Measurements from ENCODE around the gene TEX52. TPM values are rescaled to one million over a fixed set of nuclear protein-coding genes. Genes with fewer than 3 reads are reported as not detected.
"Not testable (repeated sequence)": the region's sequence is repeated elsewhere in the genome, so short reads cannot be mapped to it uniquely, and the experiment has no call there.

TEX52 gene
- total and polyA plus RNA-seq, 4 donors, result not detected

- 9% methylated on average over 38 of the region's 38 CpGs for WGBS
- Histone ChIP-seq H3K4me3 (ENCODE audit: low read depth in 1 of 3, low read length in 3 of 3) (peak overlapping the region; percentile 49 to 95 (median 74)), H3K4me1 (ENCODE audit: control insufficient read depth in 4 of 4, insufficient read depth in 4 of 4, low read length in 3 of 4) (peaks cover 3 to 17% (median 12%) of the 10 kb centered on the region in 4 donors), H3K36me3 (ENCODE audit: control insufficient read depth in 4 of 4, insufficient read depth in 3 of 4, low read depth in 1 of 4, low read length in 3 of 4) (no peaks in the 10 kb centered on the region), H3K27ac (ENCODE audit: low read depth in 1 of 2, low read length in 2 of 2) (peak overlapping the region in 1 of 2 donors; percentile 92), H3K27me3 (ENCODE audit: control insufficient read depth in 4 of 4, insufficient read depth in 4 of 4, low read length in 3 of 4) (no peaks in the 10 kb centered on the region), H3K9me3 (ENCODE audit: control insufficient read depth in 4 of 4, low read length in 3 of 4) (no peaks in the 10 kb centered on the region), H3K9ac (ENCODE audit: low read depth in 1 of 2, low read length in 2 of 2) (no peak overlapping the region)
- TF ChIP-seq MAX (IDR thresholded peaks at IDR 0.05) (no peak), RAD21 (IDR thresholded peaks at IDR 0.05) (no peak), CTCF (IDR thresholded peaks at IDR 0.05; ENCODE audit: low read depth, low read length, missing input control) (no peak), SP1 (IDR thresholded peaks at IDR 0.05) (no peak), REST (IDR thresholded peaks at IDR 0.05) (no peak), JUND (IDR thresholded peaks at IDR 0.05) (no peak), HNF4G (IDR thresholded peaks at IDR 0.05) (no peak), HNF4A (conservative IDR thresholded peaks at IDR 0.05) (no peak), ATF3 (IDR thresholded peaks at IDR 0.05) (no peak), GABPA (IDR thresholded peaks at IDR 0.05 in 1 of 2, conservative IDR thresholded peaks at IDR 0.05 in 1 of 2) (no peak), EGR1 (IDR thresholded peaks at IDR 0.05; ENCODE audit: low read depth in 2 of 2) (no peak), NR2F2 (IDR thresholded peaks at IDR 0.05) (no peak)
- DNase-seq (ENCODE audit: low spot score), result peak; percentile 53
Observed at GRCh38 chr12:2876431-2877046, 19.7 kb upstream of the TEX52 start.

- H3K27me3 ChIP-seq (ENCODE audit: control insufficient read depth in 4 of 4, insufficient read depth in 4 of 4, low read length in 3 of 4); H3K4me3 ChIP-seq (ENCODE audit: low read depth in 1 of 3, low read length in 3 of 3); H3K4me1 ChIP-seq (ENCODE audit: control insufficient read depth in 4 of 4, insufficient read depth in 4 of 4, low read length in 3 of 4); H3K27ac ChIP-seq (ENCODE audit: low read depth in 1 of 2, low read length in 2 of 2); H3K9ac ChIP-seq (ENCODE audit: low read depth in 1 of 2, low read length in 2 of 2); DNase-seq (ENCODE audit: low spot score); H3K36me3 ChIP-seq (ENCODE audit: control insufficient read depth in 4 of 4, insufficient read depth in 3 of 4, low read depth in 1 of 4, low read length in 3 of 4); H3K9me3 ChIP-seq (ENCODE audit: control insufficient read depth in 4 of 4, low read length in 3 of 4): not testable (repeated sequence)
- WGBS, result 88% methylated on average over 9 of the region's 9 CpGs
Observed at GRCh38 chr12:2868986-2869632, 12.3 kb upstream of the TEX52 start.

Measured in liver (tissue), 9 donors.